GM12892 (cell line): ENCODE measurements around the gene TMEM98.
"Not testable (repeated sequence)": the region's sequence is repeated elsewhere in the genome, so short reads cannot be mapped to it uniquely, and the experiment has no call there.

ENCODE experiments used
- DNase-seq: peaks from one replicate; pipeline ENCODE4 v3.0.0; 2011; ENCODE audit not compliant: insufficient read length
- FAIRE-seq: peaks from 2 replicates; lab custom pipeline; 2011; peaks lifted over from hg19 to GRCh38; lab: Jason Lieb, UNC
- POLR2A ChIP-seq: IDR thresholded peaks from 2 replicates; pipeline ENCODE4 v1.6.1; 2011; ENCODE audit warnings: low read depth, low read length, control low read depth
- POLR2AphosphoS5 ChIP-seq: IDR thresholded peaks from 2 replicates; pipeline ENCODE4 v1.6.1; 2011; ENCODE audit warnings: low read depth, low read length, control low read depth
- TAF1 ChIP-seq: IDR thresholded peaks from 2 replicates; pipeline ENCODE4 v1.6.1; 2011; ENCODE audit warnings: low read depth, mild to moderate bottlenecking, control low read depth, low read length, borderline replicate concordance

TMEM98 gene

DNA sequence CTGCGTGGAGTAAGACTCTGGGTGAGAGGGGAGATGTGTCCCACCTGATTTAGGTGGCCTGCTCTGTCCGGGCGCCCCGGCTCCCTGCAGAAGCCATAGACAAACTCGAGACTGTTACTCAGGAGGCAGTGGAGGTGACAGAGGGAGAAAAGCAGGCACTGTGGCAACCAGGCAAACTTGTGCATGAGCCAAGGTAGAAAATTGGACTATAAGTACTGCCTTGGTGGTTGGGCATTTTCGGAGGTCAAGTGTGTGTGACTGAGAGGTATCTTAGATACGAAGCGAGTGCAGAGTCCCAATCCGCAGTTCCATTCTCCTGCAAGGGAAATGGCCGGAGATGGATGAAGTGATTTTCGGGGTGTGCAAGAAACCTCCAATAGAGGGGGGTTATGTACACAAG lies 36.6 kb downstream of the TMEM98 start:
- DNase-seq = no peak
- no peak for TF ChIP-seq POLR2AphosphoS5
- FAIRE-seq = no peak

DNA sequence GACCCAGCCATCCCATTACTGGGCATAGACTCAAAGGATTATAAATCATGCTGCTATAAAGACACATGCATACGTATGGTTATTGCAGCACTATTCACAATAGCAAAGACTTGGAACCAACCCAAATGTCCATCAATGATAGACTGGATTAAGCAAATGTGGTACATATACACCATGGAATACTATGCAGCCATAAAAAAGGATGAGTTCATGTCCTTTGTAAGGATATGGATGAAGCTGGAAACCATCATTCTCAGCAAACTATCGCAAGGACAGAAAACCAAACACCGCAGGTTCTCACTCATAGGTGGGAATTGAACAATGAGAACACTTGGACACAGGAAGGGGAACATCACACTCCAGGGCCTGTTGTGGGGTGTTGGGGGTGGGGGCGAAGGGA lies 41.3 kb downstream of the TMEM98 start:
- FAIRE-seq, DNase-seq: not testable (repeated sequence)

DNA sequence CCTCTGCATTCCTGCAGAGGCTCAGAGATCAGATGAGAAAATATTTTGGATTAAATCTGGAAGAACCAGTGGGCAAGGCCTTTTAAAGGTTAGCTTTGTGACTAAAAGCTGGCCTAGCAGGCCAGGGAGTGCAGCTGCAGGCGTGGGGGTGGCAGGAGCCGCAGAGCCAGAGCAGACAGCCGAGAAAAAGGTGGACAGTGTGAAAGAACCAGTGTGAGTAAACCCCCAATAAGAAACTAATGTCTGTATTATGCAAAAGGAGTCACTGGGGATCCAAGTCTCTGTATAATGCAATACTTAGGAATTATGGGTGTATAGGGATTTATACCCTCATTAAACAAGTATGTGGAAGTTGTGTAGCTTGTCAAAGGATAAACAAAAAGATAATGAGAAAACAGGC lies 42.3 kb downstream of the TMEM98 start:
- TF ChIP-seq POLR2AphosphoS5 (no peak), POLR2A (no peak), TAF1 (no peak)
- DNase-seq (no peak), FAIRE-seq (peak; percentile 83)

DNA sequence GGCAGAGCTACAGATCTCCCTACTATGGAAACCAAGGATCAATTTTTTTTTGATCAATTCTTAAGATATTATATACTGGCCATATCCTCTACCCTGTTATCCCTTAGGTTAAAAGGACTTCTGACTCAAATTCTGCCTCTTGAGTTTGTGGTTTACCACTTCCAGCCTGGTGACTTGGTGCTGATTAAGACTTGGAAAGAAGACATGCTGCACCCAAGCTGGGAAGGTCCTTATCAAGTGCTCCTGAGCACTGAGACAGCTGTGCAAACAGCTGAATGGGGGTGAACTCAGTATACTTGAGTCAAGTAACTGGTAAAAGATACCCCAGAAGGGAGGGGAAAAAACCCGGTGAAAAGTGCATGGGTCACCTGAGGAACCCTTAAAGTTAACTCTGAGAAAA lies 43.2 kb downstream of the TMEM98 start:
- DNase-seq (no peak), FAIRE-seq (peak; percentile 81)
- TF ChIP-seq POLR2AphosphoS5 = no peak
- no peak for TF ChIP-seq TAF1
- no peak for TF ChIP-seq POLR2A

DNA sequence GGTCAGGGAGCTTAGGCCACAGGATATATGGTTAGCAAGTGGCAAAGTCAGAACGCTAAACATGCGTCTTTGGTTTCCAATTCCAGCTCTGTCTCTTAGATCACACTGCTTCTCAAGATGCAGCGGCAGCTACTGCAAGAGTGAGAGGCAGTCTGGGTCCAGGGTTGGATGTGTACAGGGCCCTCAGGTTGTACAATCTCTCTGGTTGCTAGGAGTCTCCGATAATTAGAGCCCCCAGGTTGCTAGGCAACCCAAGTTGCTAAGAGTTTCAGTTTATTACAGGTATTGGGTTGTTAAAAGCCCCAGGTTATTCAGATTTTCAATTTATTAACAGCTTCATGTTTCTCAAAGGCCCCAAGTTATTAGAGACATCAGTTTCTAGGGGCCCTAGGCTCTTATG lies 48.2 kb downstream of the TMEM98 start:
- TF ChIP-seq POLR2A = no peak
- no peak for TF ChIP-seq POLR2AphosphoS5
- TF ChIP-seq TAF1 = no peak
- no peak for DNase-seq
- no peak for FAIRE-seq

DNA sequence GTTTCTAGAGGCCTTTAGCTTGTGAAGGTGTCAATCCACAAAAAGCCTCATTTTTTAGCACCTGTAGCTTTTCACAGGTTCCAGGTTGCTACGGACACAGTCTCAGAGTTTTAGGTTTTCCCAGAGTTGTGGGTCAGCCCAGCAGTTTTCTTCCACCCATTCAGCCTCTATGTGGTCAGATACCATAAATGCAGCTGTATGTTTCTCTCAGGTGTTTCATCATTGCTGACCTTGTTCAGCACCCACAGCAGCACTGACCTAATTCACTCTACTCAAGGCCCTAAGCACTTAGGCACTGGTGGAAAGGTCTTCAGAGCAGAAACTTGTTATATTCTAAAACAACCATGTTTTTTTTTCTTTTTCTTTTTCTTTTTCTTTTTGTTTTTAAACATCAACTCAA lies 48.7 kb downstream of the TMEM98 start:
- FAIRE-seq (no peak), DNase-seq (no peak)
- TF ChIP-seq POLR2AphosphoS5 (no peak), TAF1 (no peak), POLR2A (no peak)

DNA sequence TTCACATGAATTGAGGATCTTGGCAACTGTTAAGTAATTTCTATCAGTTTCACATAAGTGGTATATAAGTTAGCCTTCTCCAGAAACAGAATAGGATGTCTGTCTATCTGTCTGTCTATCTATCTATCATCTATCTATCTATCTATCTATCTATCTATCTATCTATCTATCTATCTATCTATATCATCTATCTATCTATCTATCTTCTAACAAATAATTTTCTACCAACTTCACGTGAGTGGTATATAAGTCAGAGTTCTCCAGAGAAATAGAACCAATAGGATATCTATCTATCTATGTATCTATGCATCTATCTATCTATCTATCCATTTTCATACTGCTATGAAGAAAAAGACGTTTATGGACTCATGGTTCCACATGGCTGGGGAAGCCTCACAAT lies 52.3 kb downstream of the TMEM98 start:
- DNase-seq (no peak), FAIRE-seq (no peak)
- TF ChIP-seq TAF1 (no peak), POLR2A (no peak), POLR2AphosphoS5 (no peak)

DNA sequence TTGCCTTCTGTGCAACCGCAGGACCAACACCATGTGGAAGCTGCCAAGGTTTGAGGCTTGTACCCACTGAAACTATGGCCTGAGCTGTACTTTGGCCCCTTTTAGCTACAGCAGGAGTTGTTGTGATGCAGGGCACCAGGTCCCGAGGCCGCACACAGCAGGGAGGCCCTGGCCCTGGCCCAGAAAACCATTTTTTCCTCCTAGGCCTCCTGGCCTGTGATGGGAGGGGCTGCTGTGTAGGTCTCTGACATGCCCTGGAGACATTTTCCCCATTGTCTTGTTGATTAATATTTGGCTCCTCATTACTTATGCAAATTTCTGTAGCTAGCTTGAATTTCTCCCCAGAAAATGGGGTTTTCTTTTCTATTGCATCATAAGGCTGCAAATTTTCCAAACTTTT lies 53.7 kb downstream of the TMEM98 start:
- not testable (repeated sequence) for FAIRE-seq

DNA sequence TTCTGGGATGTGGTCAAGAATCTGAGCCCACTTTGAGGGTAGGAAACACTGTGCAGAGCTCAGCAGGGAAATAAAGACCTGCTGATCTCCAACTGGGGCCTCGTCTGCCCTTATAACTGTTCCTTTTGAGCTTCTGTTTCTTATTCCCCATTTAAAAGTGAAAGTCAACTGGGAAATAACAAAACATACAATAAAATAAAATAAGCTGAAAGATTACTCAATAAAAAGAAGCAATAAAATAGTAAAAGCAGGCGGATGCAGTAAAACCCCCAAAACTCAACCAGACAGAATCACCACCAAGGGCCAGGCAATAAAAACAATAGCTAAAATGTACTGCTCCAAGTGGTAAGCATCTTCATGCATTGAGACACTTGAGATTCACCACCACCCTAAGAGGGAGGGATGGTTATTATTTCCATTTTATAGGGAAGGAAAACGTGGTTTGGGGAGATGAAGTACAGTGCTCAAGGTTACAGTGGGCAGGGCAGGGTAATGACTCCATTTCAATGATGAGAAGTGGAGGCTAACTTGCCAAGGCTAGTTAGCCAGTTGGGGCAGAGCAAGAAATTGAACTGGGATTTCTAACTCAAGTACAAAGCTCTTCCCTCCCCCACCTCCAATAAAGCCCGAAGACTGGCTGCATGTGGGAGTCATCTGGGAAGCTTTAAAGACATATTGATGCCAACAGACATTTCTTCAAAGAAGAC lies 57.2 kb downstream of the TMEM98 start:
- DNase-seq (no peak), FAIRE-seq (no peak)
- TF ChIP-seq TAF1 (no peak), POLR2A (no peak), POLR2AphosphoS5 (no peak)

More for the DNA sequence above, 53.7 kb downstream of the TMEM98 start:
- not testable (repeated sequence) for DNase-seq

DNA sequence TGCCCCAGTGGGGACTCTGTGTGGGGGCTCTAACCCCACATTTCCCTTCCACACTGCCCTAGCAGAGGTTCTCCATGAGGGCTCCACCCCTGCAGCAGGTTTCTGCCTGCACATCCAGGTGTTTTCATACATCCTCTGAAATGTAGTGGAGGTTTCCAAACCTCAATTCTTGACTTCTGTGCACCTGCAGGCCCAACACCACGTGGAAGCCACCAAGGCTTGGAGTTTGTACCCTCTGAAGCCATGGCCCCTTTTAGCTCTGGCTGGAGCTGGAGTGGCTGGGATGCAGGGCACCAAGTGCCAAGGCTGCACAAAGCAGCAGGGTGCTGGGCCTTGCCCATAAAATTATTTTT lies 59.5 kb downstream of the TMEM98 start:
- DNase-seq, FAIRE-seq: not testable (repeated sequence)

DNA sequence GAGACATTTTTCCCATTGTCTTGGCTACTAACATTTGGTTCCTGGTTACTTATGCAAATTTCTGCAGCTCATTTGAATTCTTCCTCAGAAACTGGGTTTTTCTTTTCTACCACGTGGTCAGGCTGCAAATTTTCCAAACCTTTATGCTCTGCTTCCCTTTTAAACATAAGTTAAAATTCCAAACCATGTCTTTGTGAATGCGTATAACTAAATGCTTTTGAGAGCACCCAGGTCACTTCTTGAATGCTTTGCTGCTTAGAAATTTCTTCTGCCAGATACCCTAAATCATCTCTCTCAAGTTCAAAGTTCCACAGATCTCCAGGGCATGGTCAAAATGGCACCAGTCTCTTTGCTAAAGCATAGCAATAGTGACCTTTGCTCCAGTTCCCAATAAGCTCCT lies 59.9 kb downstream of the TMEM98 start:
- DNase-seq, FAIRE-seq: not testable (repeated sequence)

DNA sequence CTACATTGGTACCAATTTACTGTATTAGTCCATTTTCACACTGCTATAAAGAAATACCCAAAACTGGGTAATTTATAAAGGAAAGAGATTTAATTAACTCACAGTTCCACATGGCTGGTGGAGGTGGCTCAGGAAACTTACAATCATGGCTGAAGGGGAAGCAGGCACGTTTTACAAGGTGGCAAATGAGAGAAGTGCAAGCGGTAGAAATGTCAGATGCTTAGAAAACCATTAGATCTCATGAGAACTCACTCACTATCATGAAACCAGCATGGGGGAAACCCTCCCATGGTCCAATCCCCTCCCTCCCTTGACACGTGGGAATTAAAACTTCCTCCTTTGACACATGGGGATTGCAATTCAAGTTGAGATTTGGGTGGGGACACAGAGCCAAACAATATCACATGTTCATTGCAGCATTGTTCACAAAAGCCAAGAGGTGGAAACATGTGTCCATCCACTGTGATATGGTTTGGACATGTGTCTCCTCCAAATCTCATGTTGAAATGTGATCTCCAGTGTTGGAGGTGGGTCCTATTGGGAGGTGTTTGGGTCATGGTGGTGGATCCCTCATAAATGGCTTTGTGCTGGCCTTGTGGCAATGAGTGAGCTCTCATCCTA lies 60.6 kb downstream of the TMEM98 start:
- no peak for DNase-seq
- no peak for FAIRE-seq
- TF ChIP-seq POLR2A (no peak), TAF1 (no peak), POLR2AphosphoS5 (no peak)

DNA sequence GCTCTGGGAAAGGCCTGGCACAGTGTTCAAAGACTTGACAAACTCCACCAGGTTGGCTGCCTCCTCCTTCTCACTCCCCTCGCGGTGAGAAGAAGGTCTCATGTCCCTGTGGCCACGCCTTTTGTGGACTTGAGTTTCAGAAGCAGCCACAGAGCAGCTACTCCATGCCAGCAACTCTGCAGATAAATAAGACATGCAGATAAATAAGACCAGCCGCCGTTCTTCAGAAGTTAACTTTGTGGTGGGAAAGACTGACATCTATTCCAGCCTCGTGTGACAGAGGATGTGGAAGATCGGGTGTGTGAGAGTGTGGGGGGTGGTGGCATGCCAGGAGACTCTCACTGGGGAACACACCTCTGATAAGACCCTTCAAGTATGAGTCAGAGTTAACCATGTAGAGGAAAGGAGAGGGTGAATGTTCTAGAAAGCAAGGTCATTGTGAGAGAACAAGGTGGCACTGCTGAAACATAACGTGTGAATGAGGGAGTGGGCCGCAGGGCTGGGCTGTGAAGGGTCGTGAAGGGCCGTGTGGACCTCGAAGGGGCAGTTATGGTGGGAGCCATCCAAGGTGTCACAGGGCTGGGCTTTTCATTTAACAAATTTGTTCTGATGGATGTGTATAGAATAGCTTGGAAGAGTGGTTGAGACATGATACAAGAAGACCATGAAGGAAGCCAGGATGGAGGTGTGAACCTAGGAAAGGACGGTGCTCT lies 64.5 kb downstream of the TMEM98 start:
- TF ChIP-seq TAF1 (no peak), POLR2AphosphoS5 (no peak), POLR2A (no peak)
- FAIRE-seq (peak; percentile 60), DNase-seq (no peak)

DNA sequence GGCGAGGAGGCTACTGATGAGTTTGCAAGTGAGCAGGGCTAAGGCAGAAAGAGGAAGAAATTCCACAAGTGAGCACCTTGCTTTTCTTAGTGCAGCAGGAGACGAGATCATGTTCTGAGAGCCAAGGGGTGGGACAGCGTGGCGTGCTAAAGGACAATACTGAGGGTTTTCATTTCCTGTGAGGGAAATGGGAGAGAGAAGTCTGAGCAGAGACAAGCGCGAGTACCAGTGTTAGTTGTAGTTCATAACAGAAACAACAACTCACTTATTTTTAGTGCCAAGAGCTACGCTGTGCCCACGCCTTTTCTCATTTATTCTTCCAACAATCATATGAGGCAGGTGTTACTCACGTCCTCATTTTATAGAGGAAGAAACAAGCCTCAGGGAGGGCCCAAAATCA lies 66.0 kb downstream of the TMEM98 start:
- TF ChIP-seq POLR2AphosphoS5 = no peak
- no peak for TF ChIP-seq POLR2A
- TF ChIP-seq TAF1 = no peak
- FAIRE-seq = peak; percentile 72
- no peak for DNase-seq
